Activated naive CD8-positive, alpha-beta T cell treated with anti-CD3 and anti-CD28 coated beads, Interleukin-2, amount 50 U/mL, for 24 hours (primary cell): ENCODE measurements around the gene CYP26C1.

Experiments
- ATAC-seq: fragments of 150-1000 bp; cut with Tn5 transposase; one replicate; pipeline ENCODE4 v1.10.0; 2021
- DNase-seq: peaks from one replicate; pipeline ENCODE4 v3.0.0; 2021
- H3K27ac Mint-ChIP-seq: one replicate; pipeline ENCODE4 v1.8.0; 2021; ENCODE audit warnings: mild to moderate bottlenecking, mixed read lengths
- H3K27me3 Mint-ChIP-seq: one replicate; pipeline ENCODE4 v1.8.0; 2021; ENCODE audit warnings: mixed read lengths
- H3K36me3 Mint-ChIP-seq: one replicate; pipeline ENCODE4 v1.8.0; 2021; ENCODE audit warnings: low read depth, mixed read lengths
- H3K4me1 Mint-ChIP-seq: one replicate; pipeline ENCODE4 v1.8.0; 2021; ENCODE audit warnings: mixed read lengths
- H3K4me3 Mint-ChIP-seq: one replicate; pipeline ENCODE4 v1.8.0; 2021; ENCODE audit warnings: mild to moderate bottlenecking, moderate library complexity, mixed read lengths
- H3K9me3 Mint-ChIP-seq: one replicate; pipeline ENCODE4 v1.8.0; 2021; ENCODE audit warnings: mixed read lengths

CYP26C1 gene

DNA sequence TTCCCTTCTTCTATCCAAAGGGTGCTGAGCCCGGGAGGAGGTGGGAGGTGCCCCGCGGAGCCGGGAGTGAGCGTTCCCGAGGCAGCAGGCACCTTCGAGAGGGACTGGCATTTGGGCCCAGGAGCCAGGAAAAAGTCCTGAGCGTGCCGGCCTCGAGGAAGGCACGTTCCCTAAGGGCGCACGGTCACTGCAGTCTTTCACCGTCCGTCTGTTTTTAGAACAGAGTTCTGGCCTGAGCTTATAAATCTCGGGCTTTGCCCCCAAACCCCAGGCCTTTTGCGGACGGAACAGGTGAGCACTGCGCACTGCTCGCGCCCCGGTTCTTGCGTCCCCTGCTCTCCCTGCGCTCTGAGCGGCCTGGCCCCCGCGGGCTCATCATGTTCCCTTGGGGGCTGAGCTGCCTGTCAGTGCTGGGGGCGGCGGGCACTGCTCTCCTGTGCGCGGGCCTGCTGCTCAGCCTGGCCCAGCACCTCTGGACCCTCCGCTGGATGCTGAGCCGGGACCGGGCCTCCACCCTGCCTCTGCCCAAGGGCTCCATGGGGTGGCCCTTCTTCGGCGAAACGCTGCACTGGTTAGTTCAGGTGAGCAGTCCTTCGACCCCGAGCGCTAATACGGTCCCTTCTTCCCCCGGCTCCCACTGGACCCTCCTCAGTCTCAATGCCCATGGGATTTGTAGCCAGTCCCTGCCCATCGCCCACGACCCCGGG is 442 bp downstream of the CYP26C1 start:
- H3K27me3 Mint-ChIP-seq: peaks cover 41% of the 10 kb centered on the region
- DNase-seq (no peak), ATAC-seq (no peak)
- no peaks in the 10 kb centered on the region for H3K9me3 Mint-ChIP-seq
- peaks cover 18% of the 10 kb centered on the region for H3K36me3 Mint-ChIP-seq
- H3K4me3 Mint-ChIP-seq: no peak overlapping the region
- no peak overlapping the region for H3K27ac Mint-ChIP-seq
- peaks cover 19% of the 10 kb centered on the region for H3K4me1 Mint-ChIP-seq

- peaks cover 18% of the 10 kb centered on the region for H3K36me3 Mint-ChIP-seq
Measured at GRCh38 chr10:93061594-93062513, 1.3 kb downstream of the CYP26C1 start.

GRCh38 chr10:93062514-93063143 is 2.0 kb downstream of the CYP26C1 start:
- DNase-seq (peak; percentile 66), ATAC-seq (peak; percentile 62)
- Mint-ChIP-seq H3K27ac (no peak overlapping the region), H3K9me3 (no peaks in the 10 kb centered on the region), H3K36me3 (peaks cover 18% of the 10 kb centered on the region), H3K27me3 (peaks cover 55% of the 10 kb centered on the region), H3K4me3 (peak overlapping the region; percentile 65), H3K4me1 (peaks cover 19% of the 10 kb centered on the region)

More at GRCh38 chr10:93061594-93062513, 1.3 kb downstream of the CYP26C1 start:
- peaks cover 19% of the 10 kb centered on the region for H3K4me1 Mint-ChIP-seq
- H3K9me3 Mint-ChIP-seq: no peaks in the 10 kb centered on the region
- H3K27ac Mint-ChIP-seq: no peak overlapping the region
- peaks cover 47% of the 10 kb centered on the region for H3K27me3 Mint-ChIP-seq
- DNase-seq (peak; percentile 9), ATAC-seq (peak; percentile 25)
- H3K4me3 Mint-ChIP-seq: peak overlapping the region; percentile 65

- ATAC-seq (no peak), DNase-seq (peak; percentile 3)
- no peak overlapping the region for H3K4me3 Mint-ChIP-seq
- H3K9me3 Mint-ChIP-seq: no peaks in the 10 kb centered on the region
- peaks cover 19% of the 10 kb centered on the region for H3K4me1 Mint-ChIP-seq
- no peak overlapping the region for H3K27ac Mint-ChIP-seq
- peaks cover 62% of the 10 kb centered on the region for H3K27me3 Mint-ChIP-seq
- peaks cover 14% of the 10 kb centered on the region for H3K36me3 Mint-ChIP-seq
Measured at GRCh38 chr10:93063144-93063976, 2.8 kb downstream of the CYP26C1 start.

GRCh38 chr10:93063977-93064660 is 3.5 kb downstream of the CYP26C1 start:
- no peak for ATAC-seq
- H3K4me3 Mint-ChIP-seq: no peak overlapping the region
- peaks cover 9% of the 10 kb centered on the region for H3K36me3 Mint-ChIP-seq
- no peak overlapping the region for H3K27ac Mint-ChIP-seq
- H3K4me1 Mint-ChIP-seq: peaks cover 23% of the 10 kb centered on the region
- H3K9me3 Mint-ChIP-seq: no peaks in the 10 kb centered on the region
- peaks cover 70% of the 10 kb centered on the region for H3K27me3 Mint-ChIP-seq
- DNase-seq: no peak

DNA sequence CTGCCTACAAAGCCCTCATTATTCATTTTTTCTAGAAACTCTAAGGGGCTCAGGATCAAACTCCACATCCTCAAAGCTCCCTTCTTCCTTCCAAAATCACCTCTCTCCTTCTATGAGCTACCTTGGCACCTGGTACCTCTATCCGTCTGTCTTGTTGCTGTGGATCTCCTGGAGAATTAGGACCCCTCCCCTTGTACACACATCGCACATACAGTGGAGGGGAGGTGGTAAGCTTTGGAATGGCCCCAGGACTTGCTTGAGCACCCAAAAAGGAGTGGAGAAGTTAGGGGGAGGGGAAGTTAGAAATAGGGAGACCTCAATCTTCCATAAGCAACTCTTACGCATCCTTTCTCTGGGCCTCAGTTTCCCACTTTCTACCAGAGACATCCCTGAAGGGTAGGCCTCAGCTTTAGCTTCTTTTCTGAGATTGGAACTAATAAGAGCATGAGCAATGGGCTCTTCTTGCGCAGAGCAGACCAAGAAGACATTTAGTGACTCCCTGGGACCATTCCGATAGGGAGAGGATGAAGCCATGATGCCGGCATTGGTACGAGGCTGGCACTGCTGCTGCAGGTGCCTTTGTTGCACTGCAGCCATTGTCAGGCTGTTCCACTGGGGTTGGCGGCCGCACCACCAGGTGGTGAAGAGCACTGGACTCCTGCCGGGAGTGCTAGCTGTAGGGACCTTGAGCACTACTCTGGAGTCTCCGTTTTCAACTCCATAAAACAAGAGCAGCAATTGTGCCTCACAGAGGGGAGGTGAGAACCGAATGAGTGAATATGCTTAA is 4.5 kb downstream of the CYP26C1 start:
- ATAC-seq (no peak), DNase-seq (no peak)
- Mint-ChIP-seq H3K36me3 (peaks cover under 1% of the 10 kb centered on the region), H3K4me1 (peaks cover 21% of the 10 kb centered on the region), H3K27me3 (peaks cover 74% of the 10 kb centered on the region), H3K9me3 (no peaks in the 10 kb centered on the region), H3K4me3 (no peak overlapping the region), H3K27ac (no peak overlapping the region)

- Mint-ChIP-seq H3K27ac (no peak overlapping the region), H3K27me3 (peaks cover 81% of the 10 kb centered on the region), H3K36me3 (no peaks in the 10 kb centered on the region), H3K9me3 (no peaks in the 10 kb centered on the region), H3K4me3 (no peak overlapping the region), H3K4me1 (peaks cover 21% of the 10 kb centered on the region)
- DNase-seq (no peak), ATAC-seq (no peak)
Measured at GRCh38 chr10:93065675-93066543, 5.3 kb downstream of the CYP26C1 start.

GRCh38 chr10:93066544-93066913 is 5.9 kb downstream of the CYP26C1 start:
- Mint-ChIP-seq H3K27me3 (peaks cover 82% of the 10 kb centered on the region), H3K27ac (no peak overlapping the region), H3K4me1 (peaks cover 22% of the 10 kb centered on the region), H3K4me3 (no peak overlapping the region), H3K36me3 (no peaks in the 10 kb centered on the region), H3K9me3 (no peaks in the 10 kb centered on the region)
- ATAC-seq (no peak), DNase-seq (no peak)

DNA sequence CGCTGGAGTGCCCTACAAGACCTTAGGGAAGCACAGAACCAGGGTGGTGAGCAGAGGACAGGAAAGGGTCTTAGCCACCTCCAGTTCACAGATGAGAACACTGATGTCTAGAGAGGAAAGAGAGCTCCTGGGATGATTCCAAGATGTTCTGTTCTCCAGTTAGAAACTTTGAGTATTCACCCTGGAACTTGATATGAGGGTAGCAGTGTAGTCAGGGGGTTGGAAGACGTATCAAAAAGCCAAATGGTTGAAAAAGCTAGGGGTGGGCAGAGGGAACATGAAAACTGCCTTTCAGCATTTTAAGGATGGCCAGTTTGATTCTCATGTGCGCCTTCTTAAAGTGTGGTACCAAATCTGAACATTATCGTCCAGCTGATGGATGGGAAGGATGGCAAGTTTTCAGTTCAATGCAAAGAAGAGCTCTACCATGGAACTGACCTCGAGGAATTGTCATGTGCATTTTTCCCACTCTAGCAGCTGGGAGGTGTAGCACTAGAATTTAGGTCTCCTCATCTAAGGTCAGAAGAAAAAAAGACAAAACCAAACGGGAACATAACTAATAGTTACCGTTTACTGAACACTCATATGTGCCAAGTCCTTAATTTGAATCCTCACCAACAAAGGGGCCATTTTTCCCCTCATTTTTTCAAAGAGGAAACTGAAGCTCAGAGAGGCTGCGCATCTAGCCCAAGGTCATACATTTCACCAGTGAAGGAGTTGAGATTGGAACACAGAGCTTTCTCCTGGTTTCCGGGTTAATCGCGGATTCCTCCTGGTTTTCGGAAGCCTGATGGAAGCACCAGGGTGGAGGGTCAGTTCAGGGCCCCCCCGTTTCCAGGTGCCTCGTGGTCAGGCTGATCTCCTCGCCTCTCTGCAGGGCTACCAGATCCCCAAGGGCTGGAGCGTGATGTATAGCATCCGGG is 7.1 kb downstream of the CYP26C1 start:
- Mint-ChIP-seq H3K27me3 (peaks cover 85% of the 10 kb centered on the region), H3K4me3 (no peak overlapping the region), H3K9me3 (no peaks in the 10 kb centered on the region), H3K4me1 (peaks cover 19% of the 10 kb centered on the region), H3K27ac (no peak overlapping the region), H3K36me3 (no peaks in the 10 kb centered on the region)
- ATAC-seq (no peak), DNase-seq (no peak)

GRCh38 chr10:93068411-93069244 is 8.0 kb downstream of the CYP26C1 start:
- Mint-ChIP-seq H3K4me1 (peaks cover 20% of the 10 kb centered on the region), H3K9me3 (no peaks in the 10 kb centered on the region), H3K27me3 (peaks cover 88% of the 10 kb centered on the region), H3K27ac (no peak overlapping the region), H3K4me3 (no peak overlapping the region), H3K36me3 (no peaks in the 10 kb centered on the region)
- DNase-seq: no peak
- no peak for ATAC-seq

GRCh38 chr10:93069245-93069561 is 8.6 kb downstream of the CYP26C1 start:
- Mint-ChIP-seq H3K9me3 (no peaks in the 10 kb centered on the region), H3K4me1 (peaks cover 20% of the 10 kb centered on the region), H3K27ac (no peak overlapping the region), H3K36me3 (no peaks in the 10 kb centered on the region), H3K27me3 (peaks cover 84% of the 10 kb centered on the region), H3K4me3 (no peak overlapping the region)
- DNase-seq (no peak), ATAC-seq (no peak)
